Keratinocyte (primary cell): ENCODE measurements around the gene AZIN2.

Experiments used
- CTCF ChIP-seq, 3 experiments: IDR thresholded peaks in 1 of 3; conservative IDR thresholded peaks in 1 of 3; optimal IDR thresholded peaks in 1 of 3; 2 replicates in 2 of 3; 3 replicates in 1 of 3; pipeline versions ENCODE3 to v1.5.1; 2011; ENCODE audit warnings: low read length in 3 of 3, mild to moderate bottlenecking in 3 of 3, moderate library complexity in 2 of 3, control low read depth in 1 of 3, inconsistent platforms in 1 of 3; ENCODE audit not compliant: insufficient read depth in 2 of 3; ENCODE audit errors: extremely low read depth in 1 of 3
- EZH2 ChIP-seq: IDR thresholded peaks from one replicate; pipeline ENCODE4 v1.6.1; 2012; ENCODE audit warnings: inconsistent platforms, mild to moderate bottlenecking, low read length, moderate library complexity

GRCh38 chr1:33036526-33037503, 44.1 kb upstream of the AZIN2 start, which contains the start of gene AK2:
- TF ChIP-seq CTCF (optimal IDR thresholded peaks at IDR 0.05 in 1 of 3, IDR thresholded peaks at IDR 0.05 in 1 of 3, conservative IDR thresholded peaks at IDR 0.05 in 1 of 3; ENCODE audit: extremely low read depth in 1 of 3, insufficient read depth in 2 of 3, low read length in 3 of 3) = no peak
- no peak for TF ChIP-seq EZH2
